ENCODE results near the gene GUCY2C. TPM values are rescaled to one million over a fixed set of nuclear protein-coding genes. Genes with fewer than 3 reads are reported as not detected.

The GUCY2C gene
- total RNA-seq, 1 donor: not detected

DNA sequence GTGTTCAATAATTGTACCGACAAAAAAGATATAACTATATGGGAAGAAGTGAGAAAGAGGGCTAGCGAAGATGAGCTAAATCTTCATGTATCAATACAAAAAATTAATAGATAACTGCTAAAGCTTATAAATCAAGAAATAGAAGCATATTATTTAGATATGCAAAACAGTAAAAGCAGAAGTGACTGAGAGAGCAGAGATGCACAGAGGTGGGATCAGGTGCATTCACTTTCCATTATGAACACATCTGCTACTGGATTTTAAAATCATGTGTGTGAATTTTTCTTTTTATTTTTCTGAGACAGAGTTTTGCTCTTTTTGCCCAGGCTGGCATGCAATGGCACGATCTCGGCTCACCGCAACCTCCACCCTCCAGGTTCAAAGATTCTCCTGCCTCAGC lies 33.4 kb downstream of the GUCY2C start:
- Histone ChIP-seq H3K27ac (ENCODE audit: low read depth, low read length) (no peak overlapping the region), H3K79me2 (ENCODE audit: insufficient read depth, low read length) (no peaks in the 10 kb centered on the region), H3K4me1 (ENCODE audit: insufficient read depth, low read length) (no peaks in the 10 kb centered on the region), H2AFZ (ENCODE audit: low read length) (no peak overlapping the region), H3K27me3 (ENCODE audit: insufficient read depth, low read length) (no peaks in the 10 kb centered on the region), H3K4me2 (ENCODE audit: insufficient read depth, low read length) (no peak overlapping the region), H3K9me3 (ENCODE audit: low read depth, low read length) (no peaks in the 10 kb centered on the region), H4K20me1 (ENCODE audit: insufficient read depth, low read length) (no peaks in the 10 kb centered on the region), H3K4me3 (ENCODE audit: insufficient read depth, low read length) (no peak overlapping the region), H3K36me3 (ENCODE audit: insufficient read depth, low read length) (no peaks in the 10 kb centered on the region)
- TF ChIP-seq, protein P1, sequence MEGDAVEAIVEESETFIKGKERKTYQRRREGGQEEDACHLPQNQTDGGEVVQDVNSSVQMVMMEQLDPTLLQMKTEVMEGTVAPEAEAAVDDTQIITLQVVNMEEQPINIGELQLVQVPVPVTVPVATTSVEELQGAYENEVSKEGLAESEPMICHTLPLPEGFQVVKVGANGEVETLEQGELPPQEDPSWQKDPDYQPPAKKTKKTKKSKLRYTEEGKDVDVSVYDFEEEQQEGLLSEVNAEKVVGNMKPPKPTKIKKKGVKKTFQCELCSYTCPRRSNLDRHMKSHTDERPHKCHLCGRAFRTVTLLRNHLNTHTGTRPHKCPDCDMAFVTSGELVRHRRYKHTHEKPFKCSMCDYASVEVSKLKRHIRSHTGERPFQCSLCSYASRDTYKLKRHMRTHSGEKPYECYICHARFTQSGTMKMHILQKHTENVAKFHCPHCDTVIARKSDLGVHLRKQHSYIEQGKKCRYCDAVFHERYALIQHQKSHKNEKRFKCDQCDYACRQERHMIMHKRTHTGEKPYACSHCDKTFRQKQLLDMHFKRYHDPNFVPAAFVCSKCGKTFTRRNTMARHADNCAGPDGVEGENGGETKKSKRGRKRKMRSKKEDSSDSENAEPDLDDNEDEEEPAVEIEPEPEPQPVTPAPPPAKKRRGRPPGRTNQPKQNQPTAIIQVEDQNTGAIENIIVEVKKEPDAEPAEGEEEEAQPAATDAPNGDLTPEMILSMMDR (IDR thresholded peaks at IDR 0.05; ENCODE audit: extremely low read depth, low read depth, low read length): no peak
- DNase-seq (ENCODE audit: insufficient read length, low spot score, missing footprints): no peak

DNA sequence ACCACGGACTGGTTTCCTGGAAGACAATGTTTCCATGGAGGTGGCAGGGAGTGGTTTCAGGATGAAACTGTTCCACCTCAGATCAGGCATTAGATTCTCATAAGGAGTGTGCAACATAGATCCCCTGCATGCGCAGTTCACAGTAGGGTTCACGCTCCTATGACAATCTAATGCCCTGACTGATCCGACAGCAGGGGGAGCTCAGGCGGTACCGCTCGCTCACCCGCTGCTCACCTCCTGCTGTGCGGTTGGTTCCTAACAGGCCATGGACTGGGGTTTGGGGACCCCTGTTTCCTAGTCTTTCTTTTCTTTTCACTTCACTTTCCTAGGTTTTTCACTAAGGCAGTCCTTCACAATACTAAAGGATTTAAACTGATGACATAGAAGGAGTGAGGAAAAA lies 39.6 kb downstream of the GUCY2C start:
- H4K20me1 ChIP-seq (ENCODE audit: insufficient read depth, low read length): no peaks in the 10 kb centered on the region
- TF ChIP-seq, protein P1 (IDR thresholded peaks at IDR 0.05; ENCODE audit: extremely low read depth, low read depth, low read length): no peak
- H3K4me2 ChIP-seq (ENCODE audit: insufficient read depth, low read length): no peak overlapping the region
- no peaks in the 10 kb centered on the region for H3K4me1 ChIP-seq (ENCODE audit: insufficient read depth, low read length)
- H3K27me3 ChIP-seq (ENCODE audit: insufficient read depth, low read length): no peaks in the 10 kb centered on the region
- DNase-seq (ENCODE audit: insufficient read length, low spot score, missing footprints): no peak
- H3K79me2 ChIP-seq (ENCODE audit: insufficient read depth, low read length): no peaks in the 10 kb centered on the region
- no peak overlapping the region for H3K4me3 ChIP-seq (ENCODE audit: insufficient read depth, low read length)
- no peak overlapping the region for H2AFZ ChIP-seq (ENCODE audit: low read length)
- H3K9me3 ChIP-seq (ENCODE audit: low read depth, low read length): no peaks in the 10 kb centered on the region
- no peak overlapping the region for H3K27ac ChIP-seq (ENCODE audit: low read depth, low read length)
- H3K36me3 ChIP-seq (ENCODE audit: insufficient read depth, low read length): no peaks in the 10 kb centered on the region

DNA sequence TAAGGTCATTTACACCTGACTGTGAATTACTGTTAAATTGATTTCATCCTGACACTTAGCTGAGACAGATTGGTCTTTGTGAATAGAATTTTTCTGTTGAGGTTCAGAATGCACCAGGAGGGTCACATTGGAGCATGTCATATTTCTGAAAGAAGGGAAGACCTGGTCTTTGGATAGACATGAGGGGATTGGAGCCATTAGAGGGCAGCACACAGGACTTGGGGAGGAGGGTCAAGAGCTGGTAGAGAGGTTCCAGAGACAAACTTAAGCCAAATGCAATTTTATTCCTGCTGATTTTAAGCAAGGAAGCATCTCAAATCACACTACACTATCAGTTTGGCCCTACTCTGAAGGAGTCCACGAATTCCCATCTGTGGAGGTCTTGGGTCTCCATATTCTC lies 41.1 kb downstream of the GUCY2C start:
- no peak overlapping the region for H3K4me3 ChIP-seq (ENCODE audit: insufficient read depth, low read length)
- H3K9me3 ChIP-seq (ENCODE audit: low read depth, low read length): no peaks in the 10 kb centered on the region
- no peaks in the 10 kb centered on the region for H3K36me3 ChIP-seq (ENCODE audit: insufficient read depth, low read length)
- no peaks in the 10 kb centered on the region for H3K79me2 ChIP-seq (ENCODE audit: insufficient read depth, low read length)
- H2AFZ ChIP-seq (ENCODE audit: low read length): no peak overlapping the region
- no peaks in the 10 kb centered on the region for H3K27me3 ChIP-seq (ENCODE audit: insufficient read depth, low read length)
- TF ChIP-seq, protein P1 (IDR thresholded peaks at IDR 0.05; ENCODE audit: extremely low read depth, low read depth, low read length): no peak
- H3K27ac ChIP-seq (ENCODE audit: low read depth, low read length): no peak overlapping the region
- DNase-seq (ENCODE audit: insufficient read length, low spot score, missing footprints): no peak
- H3K4me2 ChIP-seq (ENCODE audit: insufficient read depth, low read length): no peak overlapping the region
- H4K20me1 ChIP-seq (ENCODE audit: insufficient read depth, low read length): no peaks in the 10 kb centered on the region
- no peaks in the 10 kb centered on the region for H3K4me1 ChIP-seq (ENCODE audit: insufficient read depth, low read length)

DNA sequence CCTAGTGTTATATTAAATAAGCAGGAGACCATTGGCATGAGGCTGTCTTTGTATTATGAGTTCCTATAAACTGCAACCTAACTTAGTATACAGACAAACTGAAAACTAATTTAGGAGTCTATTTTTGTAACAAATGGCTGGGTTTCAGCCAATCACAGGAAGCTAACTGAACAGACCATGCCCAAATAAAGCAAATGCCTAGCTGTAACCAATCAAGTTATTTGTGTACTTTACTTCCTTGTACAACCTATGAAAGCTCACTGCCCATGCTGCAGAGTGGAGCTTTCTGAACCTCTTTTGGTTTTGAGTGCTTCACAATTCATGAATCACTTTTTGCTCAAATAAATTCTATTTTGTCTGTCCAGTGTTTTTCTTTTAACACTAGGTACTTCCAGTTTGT lies 41.6 kb downstream of the GUCY2C start:
- no peak overlapping the region for H3K4me3 ChIP-seq (ENCODE audit: insufficient read depth, low read length)
- H3K4me1 ChIP-seq (ENCODE audit: insufficient read depth, low read length): no peaks in the 10 kb centered on the region
- no peaks in the 10 kb centered on the region for H3K27me3 ChIP-seq (ENCODE audit: insufficient read depth, low read length)
- TF ChIP-seq, protein P1 (IDR thresholded peaks at IDR 0.05; ENCODE audit: extremely low read depth, low read depth, low read length): no peak
- no peak overlapping the region for H3K4me2 ChIP-seq (ENCODE audit: insufficient read depth, low read length)
- H3K27ac ChIP-seq (ENCODE audit: low read depth, low read length): no peak overlapping the region
- no peaks in the 10 kb centered on the region for H4K20me1 ChIP-seq (ENCODE audit: insufficient read depth, low read length)
- H2AFZ ChIP-seq (ENCODE audit: low read length): no peak overlapping the region
- no peaks in the 10 kb centered on the region for H3K36me3 ChIP-seq (ENCODE audit: insufficient read depth, low read length)
- no peaks in the 10 kb centered on the region for H3K9me3 ChIP-seq (ENCODE audit: low read depth, low read length)
- no peaks in the 10 kb centered on the region for H3K79me2 ChIP-seq (ENCODE audit: insufficient read depth, low read length)
- DNase-seq (ENCODE audit: insufficient read length, low spot score, missing footprints): no peak
